Stimulated activated CD4-positive, alpha-beta T cell treated with anti-CD3 and anti-CD28 coated beads, Interleukin-1b, Interleukin-23, amount 100 ng/mL, for 24 hours (primary cell): ENCODE measurements around the gene SIK3.
"Not testable (repeated sequence)": the region's sequence is repeated elsewhere in the genome, so short reads cannot be mapped to it uniquely, and the experiment has no call there.

Experiments
- DNase-seq, 4 experiments: peaks; one replicate each; pipeline ENCODE4 v3.0.0-alpha.2; 2020; ENCODE audit warnings: low read depth in 4 of 4, low spot score in 1 of 4

Gene SIK3

DNA sequence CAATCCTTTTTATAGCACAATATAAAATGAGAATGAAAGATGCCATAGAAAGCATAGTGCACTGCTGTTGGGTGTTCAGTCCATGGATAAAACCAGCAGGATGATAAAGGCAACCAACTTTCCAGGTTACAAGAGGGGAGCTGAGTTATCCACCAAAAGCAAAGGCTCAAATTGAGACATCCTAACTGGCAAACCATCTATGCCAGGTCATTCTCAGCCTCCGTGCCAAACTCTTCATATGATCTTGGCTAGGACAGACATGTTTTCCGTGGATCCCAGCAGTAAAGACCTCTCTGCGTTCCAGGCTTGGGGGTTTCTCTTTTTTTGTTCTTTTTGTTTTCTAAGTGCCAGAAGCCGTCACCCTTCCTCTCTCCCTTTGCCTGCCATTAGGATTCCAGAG is 253.5 kb downstream of the SIK3 start:
- no peak for DNase-seq

DNA sequence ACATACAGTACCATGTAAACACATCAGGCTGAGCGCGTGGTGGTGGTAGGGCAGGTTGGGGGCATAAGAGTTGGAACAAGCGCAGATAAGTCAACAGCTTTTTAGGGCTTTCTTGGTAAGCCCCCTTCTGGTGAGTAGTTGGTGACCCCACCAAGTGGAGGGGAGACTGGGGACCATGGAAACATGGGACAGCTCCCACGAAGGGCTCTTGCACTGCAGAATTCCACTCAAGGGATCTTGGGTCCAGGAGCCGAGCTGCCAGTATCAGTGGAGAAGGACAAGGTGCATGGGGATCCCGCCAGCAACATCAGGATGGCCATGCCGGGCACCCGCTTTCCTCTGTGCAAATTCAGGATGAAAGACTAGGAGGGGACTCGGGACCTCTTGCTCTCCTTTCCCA is 254.6 kb downstream of the SIK3 start:
- DNase-seq: no peak

DNA sequence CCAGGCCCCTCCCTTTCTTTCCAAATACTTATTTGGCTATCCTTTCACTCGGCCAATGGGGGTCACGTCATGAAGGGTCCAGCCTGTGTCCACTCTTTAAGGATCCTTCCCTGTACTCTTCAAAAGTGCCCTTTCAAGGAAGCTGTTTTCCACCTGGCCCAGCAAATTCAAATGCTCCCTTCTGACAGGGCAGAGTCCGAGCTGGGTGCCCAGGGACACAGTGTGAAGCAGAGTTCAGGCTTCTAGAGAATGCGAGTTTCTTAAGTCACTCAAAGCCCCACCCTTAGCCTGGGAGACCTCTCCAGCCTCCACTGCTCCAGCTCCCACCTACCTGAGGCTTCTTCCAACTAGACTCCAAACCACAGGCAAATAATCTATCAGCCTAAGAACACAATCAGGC is 255.3 kb downstream of the SIK3 start:
- no peak for DNase-seq

DNA sequence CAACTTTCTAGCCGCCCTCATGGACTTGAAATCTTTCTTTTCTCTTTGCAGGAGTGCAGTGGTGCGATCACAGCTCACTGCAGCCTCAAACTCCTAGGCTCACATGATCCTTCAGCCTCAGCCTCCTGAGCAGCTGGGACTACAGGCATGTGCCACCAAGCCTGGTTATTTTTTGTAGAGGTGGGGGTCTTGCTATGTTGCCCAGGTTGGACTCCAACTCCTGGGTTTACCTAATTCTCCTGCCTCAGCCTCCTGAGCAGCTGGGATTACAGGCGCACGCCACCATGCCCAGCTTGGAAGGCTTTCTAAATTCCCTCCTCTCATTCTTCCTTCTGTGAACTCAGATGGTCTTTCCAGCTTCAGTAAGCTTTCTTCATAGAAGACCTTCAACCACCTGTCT is 256.1 kb downstream of the SIK3 start:
- DNase-seq: no peak

DNA sequence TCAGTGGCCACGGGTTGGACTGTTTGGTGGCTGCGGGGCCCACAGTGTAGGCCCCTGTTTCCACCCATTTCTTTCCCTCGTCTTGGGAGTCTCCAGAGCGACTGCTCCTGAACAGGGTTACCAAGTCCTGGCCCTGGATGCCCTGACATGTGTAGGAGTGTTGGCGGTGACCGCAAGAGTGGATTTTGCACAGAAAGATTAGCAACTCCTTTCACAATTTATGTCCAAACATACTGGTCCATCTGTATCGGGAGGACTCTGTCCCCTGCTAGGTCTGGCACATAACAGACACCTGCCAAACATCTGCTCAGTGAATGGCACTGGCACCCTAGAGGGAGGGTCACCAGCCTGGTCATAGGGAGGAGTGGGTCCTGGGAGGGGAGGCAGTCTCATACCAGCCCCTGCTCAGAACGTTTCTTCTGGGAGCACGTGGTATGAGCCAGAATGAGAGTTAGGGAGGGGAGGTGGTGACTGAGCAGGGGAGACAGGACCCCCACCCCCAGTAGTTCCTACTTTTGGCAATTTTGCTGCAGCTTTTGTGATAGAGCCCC is 257.4 kb downstream of the SIK3 start:
- no peak for DNase-seq

DNA sequence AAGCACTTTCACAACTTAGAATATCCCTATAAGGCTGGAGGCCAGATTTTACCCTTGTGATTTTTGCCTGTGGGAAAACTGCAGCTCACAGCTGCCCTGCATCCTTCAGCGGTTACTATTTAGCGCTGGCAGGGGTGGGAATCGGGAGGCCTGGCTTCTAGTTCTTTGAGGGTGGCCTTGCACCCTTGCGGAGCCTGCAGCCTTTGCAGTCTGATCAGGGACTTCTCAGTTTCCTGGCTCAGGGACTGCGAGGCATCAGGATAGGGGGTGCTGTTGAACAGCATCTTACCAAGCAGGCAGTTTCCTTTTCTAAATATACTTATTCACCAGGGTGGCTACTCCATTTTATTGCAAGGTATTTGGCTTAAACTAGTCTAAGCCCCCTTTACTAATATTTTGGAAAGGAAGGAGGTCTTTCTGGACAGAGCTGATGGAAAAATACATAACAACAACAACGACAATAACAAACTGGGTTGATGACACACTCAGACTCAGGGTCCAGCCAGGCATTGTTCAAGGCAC is 257.9 kb downstream of the SIK3 start:
- DNase-seq: no peak

DNA sequence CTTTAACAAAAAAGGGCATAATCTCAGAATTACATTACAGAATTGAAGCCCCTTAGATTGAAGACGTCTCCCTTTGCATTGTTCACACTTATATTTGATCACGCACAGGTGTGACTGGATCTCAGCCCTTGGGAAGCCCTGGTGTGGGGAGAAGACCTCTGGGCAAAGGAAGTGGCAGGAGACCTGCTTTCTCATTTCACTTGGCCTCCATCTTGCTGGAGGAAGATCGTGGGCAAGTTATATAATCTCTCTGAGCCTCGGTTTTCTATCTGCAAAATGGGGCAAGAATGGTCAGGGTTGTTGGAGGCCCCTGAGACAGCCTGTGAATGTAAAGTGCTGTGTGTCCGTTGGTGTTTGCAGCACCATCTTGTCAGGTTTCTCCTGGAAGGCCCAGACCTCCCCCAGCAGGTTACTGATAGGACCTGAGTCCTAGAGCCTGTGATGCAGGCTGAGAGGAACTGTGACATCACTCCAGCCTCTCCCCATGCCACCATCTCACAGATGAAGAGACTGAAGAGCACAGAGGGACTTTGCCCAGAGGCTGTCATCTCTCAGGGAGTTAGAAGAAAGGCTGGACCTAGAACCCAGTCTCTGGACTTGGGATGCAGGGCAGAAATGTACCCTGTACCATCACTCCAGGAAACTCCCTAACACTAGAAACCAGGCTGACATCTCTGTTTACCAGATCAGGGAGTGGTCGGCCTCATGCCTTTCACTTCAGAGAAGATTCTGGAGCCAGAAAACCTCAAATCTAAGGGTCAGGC is 259.7 kb downstream of the SIK3 start:
- DNase-seq: no peak

DNA sequence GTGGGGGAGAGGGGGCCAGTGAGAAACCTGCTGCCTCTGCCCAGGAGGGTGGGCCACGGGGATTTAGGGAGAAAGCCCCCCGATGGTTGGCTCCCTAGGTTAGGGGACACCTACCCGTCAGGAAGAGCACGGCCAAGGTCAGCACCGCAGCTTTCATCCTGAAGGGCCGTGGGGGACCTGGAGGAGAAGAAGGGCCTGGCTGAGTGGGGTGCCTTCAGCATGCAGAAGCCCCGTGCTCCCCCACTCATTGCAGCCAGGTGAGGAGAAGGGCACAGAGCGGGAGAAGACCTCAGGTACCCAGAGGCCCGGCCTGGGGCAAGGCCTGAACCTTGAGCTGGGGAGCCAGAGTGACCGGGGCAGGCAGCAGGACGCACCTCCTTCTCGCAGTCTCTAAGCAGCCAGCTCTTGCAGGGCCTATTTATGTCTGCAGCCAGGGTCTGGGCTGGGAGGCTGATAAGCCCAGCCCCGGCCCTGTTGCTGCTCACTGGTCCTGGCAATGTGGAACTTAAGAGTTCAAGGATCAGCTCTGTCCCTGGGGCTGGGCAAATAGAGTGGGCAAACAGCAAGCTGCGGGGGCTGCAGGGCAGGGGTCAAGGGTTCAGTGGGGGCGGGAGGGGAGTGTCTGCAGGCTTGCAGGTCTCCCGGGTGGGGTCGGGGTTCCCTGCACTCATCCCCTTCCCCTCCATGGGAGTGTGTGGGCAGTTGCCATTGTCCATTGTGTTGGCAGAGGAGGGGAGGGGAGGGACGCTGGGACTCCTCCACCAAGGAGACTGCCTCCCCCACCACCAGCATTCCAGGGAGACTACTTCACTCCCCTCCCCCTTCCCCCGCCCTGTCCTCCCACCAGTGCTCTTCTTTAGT is 260.8 kb downstream of the SIK3 start, which contains the start of gene APOA1:
Gene APOA1 (minus strand): TSS at position 392 of the 861 bp plus-strand sequence. CDS start 235 bp downstream, at position 157.
- DNase-seq: no peak

DNA sequence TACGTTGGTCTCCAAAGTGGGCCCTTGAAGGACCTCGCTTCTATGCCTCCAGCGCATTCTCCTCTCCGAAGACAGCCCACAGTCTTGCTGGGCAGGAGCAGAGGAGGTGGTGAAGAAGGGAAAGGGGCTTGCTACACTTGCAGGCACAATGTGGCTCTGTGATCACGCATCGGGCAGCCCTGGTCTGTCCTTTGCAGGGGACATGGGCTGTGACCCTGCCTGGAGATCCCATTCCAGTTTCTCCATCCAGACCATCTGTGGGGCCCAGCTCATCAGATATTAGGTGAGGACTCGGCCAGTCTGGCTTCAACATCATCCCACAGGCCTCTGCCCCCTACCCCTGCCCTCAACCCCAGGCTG is 261.6 kb downstream of the SIK3 start:
- DNase-seq: no peak

DNA sequence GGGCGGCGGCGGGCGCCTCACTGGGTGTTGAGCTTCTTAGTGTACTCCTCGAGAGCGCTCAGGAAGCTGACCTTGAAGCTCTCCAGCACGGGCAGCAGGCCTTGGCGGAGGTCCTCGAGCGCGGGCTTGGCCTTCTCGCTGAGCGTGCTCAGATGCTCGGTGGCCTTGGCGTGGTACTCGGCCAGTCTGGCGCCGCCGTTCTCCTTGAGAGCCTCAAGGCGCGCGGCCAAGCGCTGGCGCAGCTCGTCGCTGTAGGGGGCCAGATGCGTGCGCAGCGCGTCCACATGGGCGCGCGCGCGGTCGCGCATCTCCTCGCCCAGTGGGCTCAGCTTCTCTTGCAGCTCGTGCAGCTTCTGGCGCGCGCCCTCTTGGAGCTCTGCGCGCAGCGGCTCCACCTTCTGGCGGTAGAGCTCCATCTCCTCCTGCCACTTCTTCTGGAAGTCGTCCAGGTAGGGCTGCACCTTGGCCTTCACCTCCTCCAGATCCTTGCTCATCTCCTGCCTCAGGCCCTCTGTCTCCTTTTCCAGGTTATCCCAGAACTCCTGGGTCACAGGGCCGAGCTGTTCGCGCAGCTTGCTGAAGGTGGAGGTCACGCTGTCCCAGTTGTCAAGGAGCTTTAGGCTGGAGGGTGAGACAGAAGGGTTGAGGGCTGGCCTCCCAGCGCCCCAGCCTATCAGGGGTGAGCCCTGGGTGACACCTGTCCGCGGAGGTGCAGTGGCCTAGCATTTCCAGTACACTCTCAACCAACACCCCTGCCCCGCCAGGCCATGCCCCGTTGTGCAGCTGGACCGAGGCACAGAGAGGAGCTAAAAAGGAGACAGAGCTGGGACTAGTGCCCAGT is 262.2 kb downstream of the SIK3 start:
- peak; percentile 30 to 70 (median 54) for DNase-seq

DNA sequence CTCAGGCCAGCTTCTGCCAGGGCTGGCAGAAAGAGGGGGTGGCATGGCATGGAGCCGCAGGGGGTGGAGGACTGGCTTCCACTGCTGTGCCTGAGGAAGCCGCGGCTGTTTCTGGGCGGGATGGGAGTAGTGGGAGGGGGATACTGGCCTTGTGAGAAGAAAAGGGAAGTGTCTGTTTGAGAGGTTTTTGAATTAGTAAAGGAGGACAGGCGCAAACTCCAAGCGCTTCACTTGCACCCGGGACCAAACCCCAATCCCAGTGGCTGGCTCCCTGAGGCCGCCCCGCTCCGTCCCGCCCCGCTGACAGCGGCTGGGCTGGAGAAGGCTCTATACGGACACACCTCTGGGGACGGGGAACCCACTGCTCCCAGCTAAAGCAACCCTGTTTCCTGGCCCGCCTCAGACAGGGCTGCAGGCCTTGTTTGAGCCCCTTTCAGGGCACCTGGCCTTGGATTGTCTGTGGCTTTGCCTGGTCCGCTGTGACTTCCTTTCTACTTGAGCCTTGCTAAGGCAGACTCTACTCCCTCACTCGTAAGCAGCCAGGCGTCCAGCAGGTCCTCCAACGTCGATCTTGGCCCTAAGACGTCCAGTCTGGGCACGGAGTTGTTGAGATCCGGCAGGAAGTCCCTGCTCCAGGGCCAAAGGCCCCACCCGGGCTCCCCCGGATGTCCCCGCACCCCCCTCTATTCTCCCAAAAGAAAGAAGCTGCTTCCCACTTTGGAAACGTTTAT is 263.0 kb downstream of the SIK3 start:
- DNase-seq: no peak

DNA sequence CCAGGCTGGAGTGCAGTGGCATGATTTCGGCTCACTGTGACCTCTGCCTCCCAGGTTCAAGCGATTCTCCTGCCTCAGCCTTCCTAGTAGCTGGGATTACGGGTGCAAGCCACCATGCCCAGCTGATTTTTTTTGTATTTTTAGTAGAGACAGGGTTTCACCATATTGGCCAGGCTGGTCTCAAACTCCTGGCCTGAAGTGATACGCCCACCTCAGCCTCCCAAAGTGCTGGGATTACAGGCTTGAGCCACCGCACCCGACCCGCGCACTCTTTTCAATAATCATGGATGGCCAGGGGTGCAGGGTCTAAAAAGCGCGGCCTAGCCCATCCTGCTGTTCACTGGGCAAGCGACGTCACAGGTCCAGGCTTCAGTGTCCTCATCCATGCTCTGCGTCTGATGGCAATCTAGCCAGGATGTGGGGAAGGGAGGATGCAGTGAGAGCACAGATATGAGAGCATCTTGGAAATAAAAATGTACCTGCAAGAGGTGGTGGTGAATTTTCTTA is 263.6 kb downstream of the SIK3 start:
- not testable (repeated sequence) for DNase-seq

DNA sequence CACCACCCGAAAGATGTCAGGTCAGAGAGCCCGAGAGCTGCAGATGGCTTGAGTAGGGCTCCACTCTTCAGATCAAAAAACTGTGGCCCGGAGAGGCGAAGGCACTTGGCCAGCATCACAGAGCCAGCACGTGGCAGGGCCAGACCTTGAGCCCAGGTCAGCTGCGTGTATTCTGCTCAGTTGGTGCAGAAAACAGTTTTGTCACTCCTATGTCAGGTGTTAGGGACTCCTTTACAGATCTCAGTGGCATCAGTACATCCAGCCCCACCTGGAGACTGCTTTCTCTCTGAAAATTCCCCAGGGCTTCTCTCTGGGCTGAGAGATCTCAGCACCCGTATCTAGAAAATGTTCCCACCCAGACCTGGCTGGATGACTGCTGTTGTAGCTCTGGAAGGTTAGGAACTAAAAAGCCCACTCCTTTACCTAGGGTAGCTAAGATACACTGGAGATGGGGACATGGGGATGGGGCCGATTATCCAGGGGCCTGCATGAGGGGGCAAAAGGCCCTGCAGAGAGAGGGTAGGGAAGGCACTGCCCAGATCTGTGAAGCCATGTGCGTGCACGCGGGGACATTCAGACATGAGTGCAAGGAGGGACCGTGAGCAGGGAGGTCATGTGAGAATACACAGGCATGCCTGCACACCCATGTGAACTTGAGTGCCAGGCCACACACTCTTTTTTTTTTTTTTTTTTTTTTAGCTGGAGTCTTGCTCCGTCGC is 264.3 kb downstream of the SIK3 start:
- DNase-seq: no peak

DNA sequence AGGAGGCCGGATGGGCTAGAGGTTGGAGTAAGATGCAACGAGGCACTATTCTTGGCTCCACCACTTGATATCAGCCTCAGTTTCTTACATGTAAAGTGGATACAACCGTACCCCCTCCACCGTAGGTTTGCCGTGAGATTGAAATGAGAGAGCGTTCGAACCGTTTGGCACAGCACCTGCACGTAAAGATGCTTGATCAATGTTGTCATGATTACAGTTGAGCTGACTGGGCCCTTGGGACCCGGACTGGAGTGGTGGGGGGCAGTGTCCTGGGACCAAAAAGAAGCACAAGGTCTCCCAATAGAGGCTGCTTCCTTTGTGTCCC is 264.8 kb downstream of the SIK3 start:
- no peak for DNase-seq

DNA sequence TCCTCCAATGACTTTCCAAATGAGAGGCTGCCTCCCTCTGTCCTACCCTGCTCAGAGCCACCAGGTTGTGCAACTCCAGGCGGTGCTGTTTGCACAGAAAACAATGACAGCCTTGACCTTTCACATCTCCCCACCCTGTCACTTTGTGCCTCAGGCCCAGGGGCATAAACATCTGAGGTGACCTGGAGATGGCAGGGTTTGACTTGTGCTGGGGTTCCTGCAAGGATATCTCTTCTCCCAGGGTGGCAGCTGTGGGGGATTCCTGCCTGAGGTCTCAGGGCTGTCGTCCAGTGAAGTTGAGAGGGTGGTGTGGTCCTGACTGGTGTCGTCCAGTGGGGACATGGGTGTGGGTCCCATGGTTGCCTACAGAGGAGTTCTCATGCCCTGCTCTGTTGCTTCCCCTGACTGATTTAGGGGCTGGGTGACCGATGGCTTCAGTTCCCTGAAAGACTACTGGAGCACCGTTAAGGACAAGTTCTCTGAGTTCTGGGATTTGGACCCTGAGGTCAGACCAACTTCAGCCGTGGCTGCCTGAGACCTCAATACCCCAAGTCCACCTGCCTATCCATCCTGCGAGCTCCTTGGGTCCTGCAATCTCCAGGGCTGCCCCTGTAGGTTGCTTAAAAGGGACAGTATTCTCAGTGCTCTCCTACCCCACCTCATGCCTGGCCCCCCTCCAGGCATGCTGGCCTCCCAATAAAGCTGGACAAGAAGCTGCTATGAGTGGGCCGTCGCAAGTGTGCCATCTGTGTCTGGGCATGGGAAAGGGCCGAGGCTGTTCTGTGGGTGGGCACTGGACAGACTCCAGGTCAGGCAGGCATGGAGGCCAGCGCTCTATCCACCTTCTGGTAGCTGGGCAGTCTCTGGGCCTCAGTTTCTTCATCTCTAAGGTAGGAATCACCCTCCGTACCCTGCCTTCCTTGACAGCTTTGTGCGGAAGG is 265.6 kb downstream of the SIK3 start:
- DNase-seq: no peak

DNA sequence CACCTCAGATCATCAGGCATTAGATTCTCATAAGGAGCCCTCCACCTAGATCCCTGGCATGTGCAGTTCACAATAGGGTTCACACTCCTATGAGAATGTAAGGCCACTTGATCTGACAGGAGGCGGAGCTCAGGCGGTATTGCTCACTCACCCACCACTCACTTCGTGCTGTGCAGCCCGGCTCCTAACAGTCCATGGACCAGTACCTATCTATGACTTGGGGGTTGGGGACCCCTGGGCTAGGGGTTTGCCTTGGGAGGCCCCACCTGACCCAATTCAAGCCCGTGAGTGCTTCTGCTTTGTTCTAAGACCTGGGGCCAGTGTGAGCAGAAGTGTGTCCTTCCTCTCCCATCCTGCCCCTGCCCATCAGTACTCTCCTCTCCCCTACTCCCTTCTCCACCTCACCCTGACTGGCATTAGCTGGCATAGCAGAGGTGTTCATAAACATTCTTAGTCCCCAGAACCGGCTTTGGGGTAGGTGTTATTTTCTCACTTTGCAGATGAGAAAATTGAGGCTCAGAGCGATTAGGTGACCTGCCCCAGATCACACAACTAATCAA is 266.4 kb downstream of the SIK3 start:
- no peak for DNase-seq

DNA sequence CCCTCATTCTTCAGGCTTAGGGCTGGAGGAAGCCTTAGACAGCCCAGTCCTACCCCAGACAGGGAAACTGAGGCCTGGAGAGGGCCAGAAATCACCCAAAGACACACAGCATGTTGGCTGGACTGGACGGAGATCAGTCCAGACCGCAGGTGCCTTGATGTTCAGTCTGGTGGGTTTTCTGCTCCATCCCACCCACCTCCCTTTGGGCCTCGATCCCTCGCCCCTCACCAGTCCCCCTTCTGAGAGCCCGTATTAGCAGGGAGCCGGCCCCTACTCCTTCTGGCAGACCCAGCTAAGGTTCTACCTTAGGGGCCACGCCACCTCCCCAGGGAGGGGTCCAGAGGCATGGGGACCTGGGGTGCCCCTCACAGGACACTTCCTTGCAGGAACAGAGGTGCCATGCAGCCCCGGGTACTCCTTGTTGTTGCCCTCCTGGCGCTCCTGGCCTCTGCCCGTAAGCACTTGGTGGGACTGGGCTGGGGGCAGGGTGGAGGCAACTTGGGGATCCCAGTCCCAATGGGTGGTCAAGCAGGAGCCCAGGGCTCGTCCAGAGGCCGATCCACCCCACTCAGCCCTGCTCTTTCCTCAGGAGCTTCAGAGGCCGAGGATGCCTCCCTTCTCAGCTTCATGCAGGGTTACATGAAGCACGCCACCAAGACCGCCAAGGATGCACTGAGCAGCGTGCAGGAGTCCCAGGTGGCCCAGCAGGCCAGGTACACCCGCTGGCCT is 267.9 kb downstream of the SIK3 start:
- no peak for DNase-seq
